Retina (tissue), 1 donor: Measurements from ENCODE around the gene TRAPPC6A.

Experiments
- DNase-seq: peaks from one replicate; pipeline ENCODE4 v3.0.0-alpha.2; 2016

TRAPPC6A gene, protein sequence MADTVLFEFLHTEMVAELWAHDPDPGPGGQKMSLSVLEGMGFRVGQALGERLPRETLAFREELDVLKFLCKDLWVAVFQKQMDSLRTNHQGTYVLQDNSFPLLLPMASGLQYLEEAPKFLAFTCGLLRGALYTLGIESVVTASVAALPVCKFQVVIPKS

DNA sequence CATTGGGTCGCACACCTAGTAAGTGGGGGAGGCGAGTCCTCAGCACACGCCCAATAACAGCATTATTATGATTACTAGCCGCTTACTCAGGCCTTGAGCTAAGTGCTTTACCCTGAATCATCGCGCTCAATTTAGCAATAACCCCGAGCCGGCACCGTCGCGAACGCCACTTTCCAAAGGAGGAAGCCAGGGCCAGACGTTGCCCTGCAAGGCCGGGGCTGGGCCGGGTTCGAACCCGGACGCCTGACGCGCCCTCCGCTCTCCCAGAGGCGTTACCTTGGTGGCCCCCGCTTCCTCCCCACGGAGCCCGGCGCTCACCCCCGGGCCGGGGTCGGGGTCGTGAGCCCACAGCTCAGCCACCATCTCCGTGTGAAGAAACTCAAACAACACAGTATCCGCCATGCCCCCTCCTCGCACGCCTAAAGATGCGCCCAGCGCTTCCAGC lies at the start of gene TRAPPC6A:
TRAPPC6A (minus strand) TSS at position 421 of the 445 bp plus-strand sequence; CDS start at position 402, 19 bp downstream.
- no peak for DNase-seq

GRCh38 chr19:45224645-45225044 lies 46.6 kb upstream of the TRAPPC6A start:
- no peak for DNase-seq

- DNase-seq: no peak
Measured at GRCh38 chr19:45223879-45224278, 45.8 kb upstream of the TRAPPC6A start.

- no peak for DNase-seq
Measured at GRCh38 chr19:45222724-45223123, 44.7 kb upstream of the TRAPPC6A start.

GRCh38 chr19:45218911-45219743 lies 41.1 kb upstream of the TRAPPC6A start:
- DNase-seq: no peak

- DNase-seq: no peak
Measured at GRCh38 chr19:45218426-45218825, 40.4 kb upstream of the TRAPPC6A start.

GRCh38 chr19:45217957-45218334 lies 39.9 kb upstream of the TRAPPC6A start:
- no peak for DNase-seq

DNA sequence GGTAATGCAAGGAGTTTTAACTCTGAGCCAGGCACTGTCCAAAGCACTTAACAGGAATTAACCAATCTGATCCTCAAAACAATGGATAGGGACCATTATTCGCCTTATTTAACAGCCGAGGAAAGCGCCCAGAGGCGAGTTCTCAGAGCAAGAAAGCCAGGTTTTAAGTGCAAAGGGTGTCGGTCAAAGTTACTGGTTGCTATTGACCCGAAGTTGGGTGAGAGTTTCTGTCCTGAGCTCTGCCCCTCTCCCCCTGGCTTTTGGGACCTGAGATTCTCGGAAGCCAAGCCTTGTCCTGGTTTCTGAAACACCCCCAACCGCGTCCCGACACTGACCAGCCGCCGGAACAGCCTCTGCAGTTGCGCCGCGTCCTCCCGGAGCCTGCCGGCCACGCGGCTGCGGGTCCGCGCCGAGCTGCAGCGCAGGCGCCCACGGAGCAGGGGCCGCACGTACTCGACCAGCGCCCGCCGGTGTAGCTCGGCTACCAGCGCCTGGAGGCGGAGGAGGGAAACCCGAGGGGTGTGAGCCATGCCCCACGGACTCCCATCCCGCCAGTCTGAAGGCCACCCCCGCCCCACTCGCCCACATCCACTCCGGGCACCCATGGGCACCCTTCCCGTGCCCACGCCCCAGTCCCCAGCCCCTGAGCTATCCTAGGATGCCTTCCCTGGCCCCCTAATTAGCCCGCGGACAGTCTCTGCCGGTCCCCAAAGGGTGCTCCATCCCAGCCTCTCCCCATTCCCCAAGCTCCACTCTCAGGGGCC lies 39.3 kb upstream of the TRAPPC6A start:
- DNase-seq: peak; percentile 63

- no peak for DNase-seq
Measured at GRCh38 chr19:45216667-45217066, 38.6 kb upstream of the TRAPPC6A start.

DNA sequence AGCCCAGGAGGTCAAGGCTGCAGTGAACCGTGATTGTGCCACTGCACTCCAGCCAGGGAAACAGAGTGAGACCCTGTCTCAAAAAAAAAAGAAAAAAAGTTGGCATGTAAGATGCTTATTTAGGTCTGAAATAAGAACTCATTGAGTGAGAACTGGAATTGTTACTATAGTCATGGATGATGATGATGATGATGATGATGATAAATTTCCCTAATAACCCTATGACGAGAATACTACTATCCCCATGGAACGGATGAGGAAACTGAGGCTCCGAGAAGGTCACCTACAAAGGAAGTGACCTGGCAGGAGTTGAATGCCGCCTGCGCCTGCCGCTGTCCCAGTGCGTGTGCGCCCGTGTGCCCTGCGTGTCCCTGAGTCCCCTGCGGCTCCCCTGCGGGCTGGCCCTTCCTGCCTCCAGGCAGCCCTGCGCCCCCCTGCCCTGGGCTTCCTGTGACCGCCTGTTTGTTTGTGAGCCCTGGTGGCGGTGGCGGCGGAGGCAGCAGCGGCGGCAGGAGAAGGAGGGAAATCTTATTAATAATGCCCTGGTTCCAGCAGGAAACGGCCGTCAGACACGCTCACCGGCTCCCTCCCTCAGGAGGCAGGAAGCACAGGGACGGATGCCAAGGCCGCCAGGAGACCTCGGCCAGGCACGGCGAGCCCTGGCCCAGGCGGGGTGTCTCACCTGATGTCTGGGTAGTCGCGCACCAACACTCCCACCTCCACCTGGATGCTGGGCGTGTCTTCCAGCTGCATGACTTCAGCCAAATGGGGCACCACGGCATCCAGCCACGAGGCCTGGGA lies 37.6 kb upstream of the TRAPPC6A start:
- peak; percentile 50 for DNase-seq

GRCh38 chr19:45213031-45213430 lies 35.0 kb upstream of the TRAPPC6A start:
- no peak for DNase-seq

- DNase-seq: no peak
Measured at GRCh38 chr19:45211751-45212381, 33.8 kb upstream of the TRAPPC6A start.

GRCh38 chr19:45206328-45206727 lies 28.3 kb upstream of the TRAPPC6A start:
- DNase-seq: no peak

DNA sequence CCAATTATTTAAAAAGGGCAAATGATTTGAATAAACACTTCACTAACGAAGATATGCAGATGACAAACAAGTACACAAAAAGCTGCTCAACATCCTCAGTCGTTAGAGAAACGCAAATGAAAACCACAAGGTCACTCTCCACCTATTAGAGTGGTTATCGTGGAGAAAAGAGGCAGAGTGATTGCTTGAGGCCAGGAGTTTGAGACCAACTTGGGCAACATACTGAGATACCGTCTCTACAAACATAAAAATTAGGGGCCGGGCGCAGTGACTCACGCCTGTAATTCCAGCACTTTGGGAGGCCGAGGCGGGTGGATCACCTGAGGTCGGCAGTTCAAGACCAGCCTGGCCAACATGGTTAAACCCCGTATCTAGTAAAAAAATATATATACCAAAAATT lies 27.8 kb upstream of the TRAPPC6A start:
- no peak for DNase-seq

DNA sequence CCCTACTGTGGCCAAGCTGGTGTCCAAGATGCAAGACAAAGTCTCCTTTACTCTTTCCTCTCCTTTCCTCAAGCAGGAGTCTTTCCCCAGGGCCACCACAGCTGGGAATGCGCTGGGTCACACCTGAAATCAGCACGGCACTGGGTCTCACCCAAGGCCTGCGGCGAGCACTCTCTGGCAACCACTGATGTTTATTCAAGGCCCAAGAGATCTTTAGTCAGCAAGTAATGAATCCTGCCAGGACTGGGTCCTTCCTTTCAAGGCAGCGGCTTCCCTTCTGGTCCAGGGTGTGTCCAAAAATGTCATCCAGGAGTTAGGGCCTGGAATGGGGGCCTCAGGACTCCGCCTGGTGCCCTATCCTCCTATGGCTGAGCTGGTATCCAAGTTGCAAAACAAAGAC lies 24.6 kb upstream of the TRAPPC6A start:
- no peak for DNase-seq

DNA sequence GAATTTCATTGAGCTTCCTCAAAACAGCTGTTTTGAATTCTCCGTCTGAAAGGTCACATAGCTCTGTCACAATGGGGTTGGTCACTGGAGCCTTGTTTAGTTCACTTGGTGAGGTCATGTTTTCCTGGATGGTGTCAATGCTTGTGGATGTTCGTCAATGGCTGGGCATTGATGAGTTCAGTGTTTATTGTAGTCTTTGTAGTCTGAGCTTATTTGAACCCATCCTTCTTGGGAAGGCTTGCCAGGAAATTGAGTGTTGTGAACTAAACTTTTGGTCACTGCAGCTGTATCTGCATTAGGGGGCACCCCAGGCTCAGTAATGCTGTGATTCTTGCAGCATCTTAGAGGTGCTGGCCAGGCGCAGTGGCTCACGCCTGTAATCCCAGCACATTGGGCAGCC lies 22.5 kb upstream of the TRAPPC6A start:
- no peak for DNase-seq

- DNase-seq: no peak
Measured at GRCh38 chr19:45195764-45196163, 17.7 kb upstream of the TRAPPC6A start.

DNA sequence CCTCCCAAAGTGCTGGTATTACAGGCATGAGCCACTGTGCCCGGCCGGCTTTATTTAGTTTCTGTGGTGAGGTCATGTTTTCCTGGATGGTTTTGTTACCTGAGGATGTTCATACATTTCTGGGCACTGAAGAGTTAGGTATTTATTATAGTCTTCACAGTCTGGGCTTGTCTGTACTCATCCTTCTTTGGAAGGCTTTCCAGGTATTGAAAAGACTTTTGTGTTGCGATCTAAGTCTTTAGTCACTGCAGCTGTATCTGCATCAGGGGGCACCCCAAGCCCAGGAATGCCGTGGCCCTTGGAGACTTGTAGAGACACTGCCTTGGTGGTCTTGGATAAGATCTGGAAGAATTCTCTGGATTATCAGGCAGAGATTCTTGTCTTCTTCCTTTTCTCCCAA lies 13.3 kb upstream of the TRAPPC6A start:
- DNase-seq: no peak

GRCh38 chr19:45189971-45190370 lies 11.9 kb upstream of the TRAPPC6A start:
- DNase-seq: no peak

DNA sequence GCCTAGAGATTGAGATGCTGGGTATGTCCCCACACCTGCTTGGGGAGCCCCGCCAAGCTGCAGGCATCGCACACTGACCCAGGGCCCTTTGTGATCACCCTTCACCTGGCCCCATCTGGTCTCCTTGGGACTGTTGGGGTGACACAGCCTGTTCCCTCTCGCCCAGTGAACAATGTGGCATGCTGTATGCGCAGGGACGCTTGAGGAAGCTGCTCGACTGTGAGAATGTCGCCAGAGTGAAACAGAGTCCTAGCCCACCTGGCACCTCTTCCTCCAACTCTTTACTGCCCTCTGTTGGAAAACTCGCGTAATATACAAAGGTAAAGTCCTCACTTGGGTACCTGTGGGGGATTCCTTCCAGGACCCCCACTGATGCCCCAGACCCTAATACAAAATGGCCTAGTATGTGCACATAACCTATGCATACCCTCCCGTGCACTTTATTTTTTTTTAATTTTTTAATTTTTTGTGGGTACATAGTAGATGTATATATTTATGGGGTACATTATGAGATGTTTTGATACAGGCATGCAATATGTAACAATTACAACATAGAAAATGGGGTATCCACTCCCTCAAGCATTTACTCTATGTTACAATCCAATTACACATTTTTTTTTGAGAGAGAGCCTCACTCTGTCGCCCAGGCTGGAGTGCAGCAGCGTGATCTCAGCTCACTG lies 9.5 kb upstream of the TRAPPC6A start:
- peak; percentile 33 for DNase-seq

DNA sequence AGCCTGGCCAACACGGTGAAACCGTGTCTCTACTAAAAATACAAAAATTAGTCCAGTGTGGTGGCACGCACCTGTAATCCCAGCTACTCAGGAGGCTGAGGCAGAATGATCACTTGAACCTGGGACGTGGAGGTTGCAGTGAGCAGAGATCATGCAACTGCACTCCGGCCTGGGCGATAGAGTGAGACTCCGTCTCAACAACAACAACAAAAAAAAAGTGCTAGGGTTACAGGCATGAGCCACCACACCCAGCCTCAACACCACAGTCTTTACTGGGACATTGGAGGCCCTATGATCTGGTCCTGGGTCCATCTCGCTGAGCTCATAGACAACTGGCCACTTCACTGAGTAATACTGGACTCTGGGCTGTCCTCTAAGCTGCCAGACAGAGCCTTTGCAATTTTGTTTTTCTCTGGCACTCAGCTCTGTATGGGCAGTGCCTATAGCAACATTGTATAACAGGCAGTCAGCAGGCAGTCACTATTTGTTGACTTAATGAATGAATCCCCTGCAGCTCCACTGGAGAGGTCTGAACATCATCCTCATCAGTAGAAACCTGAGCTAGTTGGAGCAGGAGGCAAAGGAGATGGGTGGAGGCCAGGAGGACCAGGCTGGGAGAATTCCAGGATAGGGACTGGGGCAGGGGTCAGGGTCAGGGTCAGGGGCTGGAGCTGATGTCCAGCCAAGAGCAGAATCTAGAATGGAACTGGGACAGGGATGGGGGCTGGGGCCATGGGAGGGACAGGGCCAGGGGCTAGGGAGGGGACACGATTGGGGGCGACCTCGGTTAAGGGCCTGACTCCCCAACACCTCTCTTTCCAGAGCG lies 8.7 kb upstream of the TRAPPC6A start:
- DNase-seq: no peak
